Psoas muscle (tissue), 8 donors: Measurements from ENCODE around the gene CDK17. TPM values are rescaled to one million over a fixed set of nuclear protein-coding genes. Genes with fewer than 3 reads are reported as not detected.
"Not testable (repeated sequence)": the region's sequence is repeated elsewhere in the genome, so short reads cannot be mapped to it uniquely, and the experiment has no call there.

Source experiments
- ATAC-seq, 4 donors: fragments of 200-7000 bp; cut with Tn5 transposase; one replicate each; pipeline ENCODE4 v1.9.1; 2020; ENCODE audit warnings: moderate library complexity in 3 of 4, mild to moderate bottlenecking in 2 of 4
- DNase-seq, 2 donors: peaks; one replicate each; pipeline ENCODE4 v3.0.0-alpha.2; 2020
- H3K27ac ChIP-seq: fragments of 200-600 bp; one replicate; pipeline ENCODE4 v1.8.0; 2022
- H3K27me3 ChIP-seq, 3 donors: fragments of 200-600 bp in 1 of 3; one replicate each; pipeline versions ENCODE4 v1.6.1 to v1.8.0; 2013 to 2022; ENCODE audit warnings: low read length in 2 of 3, mild to moderate bottlenecking in 2 of 3, moderate library complexity in 1 of 3; ENCODE audit not compliant: insufficient read depth in 3 of 3
- H3K36me3 ChIP-seq, 2 donors: fragments of 200-600 bp in 1 of 2; one replicate each; pipeline versions ENCODE4 v1.6.1 to v1.8.0; 2013 to 2022; ENCODE audit warnings: low read depth in 1 of 2, mild to moderate bottlenecking in 1 of 2, moderate library complexity in 1 of 2; ENCODE audit not compliant: insufficient read depth in 1 of 2
- H3K4me1 ChIP-seq: fragments of 200-600 bp; one replicate; pipeline ENCODE4 v1.8.0; 2022
- H3K4me3 ChIP-seq: fragments of 200-600 bp; one replicate; pipeline ENCODE4 v1.8.0; 2022; ENCODE audit warnings: mild to moderate bottlenecking
- H3K9me3 ChIP-seq: fragments of 200-600 bp; one replicate; pipeline ENCODE4 v1.8.0; 2022
- WGBS, 3 donors: extraction: QIAGEN DNeasy Blood & Tissue Kit; methylation state at CpG; one replicate each; pipeline versions ENCODE4 v1.1.6 to v1.1.7; 2013; 5-methylcytosine and 5-hydroxymethylcytosine counted together
- intact Hi-C, 2 donors: fragments of 100-400 bp; cut with DNase I; formaldehyde crosslinking; loops; one replicate each; pipeline versions ENCODE4 v1.11.0 to v1.14.2; 2022
- polyA plus RNA-seq, 3 donors: library from polyadenylated mRNA; stranded (reverse); fragments of 200-250 nt; gene quantifications; one replicate each; pipeline ENCODE4 v1.2.3, GENCODE V29; 2013
- total RNA-seq, 4 donors: library from RNA; stranded (reverse); fragmentation: NEBNext Ultra II Directional in 2 of 4; extraction: Animal tissue kit (Norgen Biotek cat#: 25700) in 2 of 4; gene quantifications; one replicate each; pipeline versions ENCODE4 v1.2.1 to v1.2.4, GENCODE V29; 2021 to 2023
- TF ChIP-seq, protein P1 (sequence below): fragments of 200-600 bp; IDR thresholded peaks from one replicate; pipeline ENCODE4 v1.8.0; 2022; ENCODE audit warnings: antibody characterized with exemption
- donor health status: healthy with polysubstance abuse.
- donor health status: DM: no; HTN: no; CAD: no; lungs with moderate emphysema.
- donor health status: Bipolar disorder and iron deficiency.
- donor health status: healthy.
- donor health status: DM: yes; HTN: yes; CAD: no.
- donor health status: DM: no; HTN: no; CAD: no.
- donor health status: DM: no; HTN: no; CAD: no.
- donor health status: DM: yes; HTN: yes; CAD: no.

Gene CDK17
- total and polyA plus RNA-seq, 7 donors = 7.2 to 21.4 (median 13.3) TPM

DNA sequence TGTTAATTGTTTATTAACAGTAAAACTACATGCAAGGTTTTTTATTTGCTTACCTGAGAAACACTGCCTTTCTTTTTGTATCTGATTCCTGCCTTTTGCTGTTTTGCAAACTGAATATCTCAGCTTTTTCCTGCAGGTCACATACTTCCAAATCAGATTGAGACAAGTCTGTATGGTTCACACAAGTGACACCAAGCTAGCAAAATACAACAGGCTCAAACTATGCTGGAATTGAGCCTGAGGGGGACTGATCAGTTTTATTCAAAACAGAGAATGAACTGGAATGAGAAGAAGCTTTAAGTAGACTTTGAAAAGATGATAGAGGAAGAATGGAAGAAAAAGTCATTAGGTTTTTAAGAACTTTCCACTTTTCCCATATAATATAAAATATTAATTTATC lies 12.2 kb upstream of the CDK17 start:
- intact Hi-C loops = no loop called here
- no peaks in the 10 kb centered on the region for H3K9me3 ChIP-seq
- no peak for DNase-seq

GRCh38 chr12:96409731-96410130 lies 9.5 kb upstream of the CDK17 start:
- 87 to 91% (median 89%) methylated on average over 4 of the region's 4 CpGs for WGBS, 3 donors
- Histone ChIP-seq H3K9me3 (no peaks in the 10 kb centered on the region), H3K27ac (no peak overlapping the region), H3K4me3 (no peak overlapping the region), H3K36me3 (no peaks in the 10 kb centered on the region), H3K27me3 (peaks cover 0 to 2% (median 0%) of the 10 kb centered on the region in 3 donors), H3K4me1 (no peaks in the 10 kb centered on the region)
- intact Hi-C loops = loop anchor here (10.0 kb wide), 3 partner anchors 105 to 555 kb away; partner anchors contain the start of genes LTA4H (in 1 of the 2) and SNRPF (in 1 of the 2)
- ATAC-seq = no peak
- TF ChIP-seq, protein P1, sequence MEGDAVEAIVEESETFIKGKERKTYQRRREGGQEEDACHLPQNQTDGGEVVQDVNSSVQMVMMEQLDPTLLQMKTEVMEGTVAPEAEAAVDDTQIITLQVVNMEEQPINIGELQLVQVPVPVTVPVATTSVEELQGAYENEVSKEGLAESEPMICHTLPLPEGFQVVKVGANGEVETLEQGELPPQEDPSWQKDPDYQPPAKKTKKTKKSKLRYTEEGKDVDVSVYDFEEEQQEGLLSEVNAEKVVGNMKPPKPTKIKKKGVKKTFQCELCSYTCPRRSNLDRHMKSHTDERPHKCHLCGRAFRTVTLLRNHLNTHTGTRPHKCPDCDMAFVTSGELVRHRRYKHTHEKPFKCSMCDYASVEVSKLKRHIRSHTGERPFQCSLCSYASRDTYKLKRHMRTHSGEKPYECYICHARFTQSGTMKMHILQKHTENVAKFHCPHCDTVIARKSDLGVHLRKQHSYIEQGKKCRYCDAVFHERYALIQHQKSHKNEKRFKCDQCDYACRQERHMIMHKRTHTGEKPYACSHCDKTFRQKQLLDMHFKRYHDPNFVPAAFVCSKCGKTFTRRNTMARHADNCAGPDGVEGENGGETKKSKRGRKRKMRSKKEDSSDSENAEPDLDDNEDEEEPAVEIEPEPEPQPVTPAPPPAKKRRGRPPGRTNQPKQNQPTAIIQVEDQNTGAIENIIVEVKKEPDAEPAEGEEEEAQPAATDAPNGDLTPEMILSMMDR = no peak
- no peak for DNase-seq

More for the DNA sequence above, 12.2 kb upstream of the CDK17 start:
- Histone ChIP-seq H3K36me3 (no peaks in the 10 kb centered on the region), H3K4me3 (no peak overlapping the region), H3K4me1 (no peaks in the 10 kb centered on the region), H3K27me3 (peaks cover 0 to 2% (median 0%) of the 10 kb centered on the region in 3 donors), H3K27ac (no peak overlapping the region)
- TF ChIP-seq, protein P1 = no peak
- ATAC-seq = no peak

- peaks cover 0 to 2% (median 0%) of the 10 kb centered on the region in 3 donors for H3K27me3 ChIP-seq
- no peak for DNase-seq
- H3K4me1 ChIP-seq = no peaks in the 10 kb centered on the region
- H3K27ac ChIP-seq = no peak overlapping the region
- no peak for ATAC-seq
- intact Hi-C loops = loop anchor here (10.0 kb wide), 3 partner anchors 106 to 554 kb away; partner anchors contain the start of genes LTA4H (in 1 of the 2) and SNRPF (in 1 of the 2)
- H3K36me3 ChIP-seq = no peaks in the 10 kb centered on the region
- H3K4me3 ChIP-seq = no peak overlapping the region
- TF ChIP-seq, protein P1 = no peak
- 95 to 98% (median 97%) methylated on average over 3 of the region's 3 CpGs for WGBS, 3 donors
- H3K9me3 ChIP-seq = no peaks in the 10 kb centered on the region
Measured at GRCh38 chr12:96408993-96409392, 8.8 kb upstream of the CDK17 start.

DNA sequence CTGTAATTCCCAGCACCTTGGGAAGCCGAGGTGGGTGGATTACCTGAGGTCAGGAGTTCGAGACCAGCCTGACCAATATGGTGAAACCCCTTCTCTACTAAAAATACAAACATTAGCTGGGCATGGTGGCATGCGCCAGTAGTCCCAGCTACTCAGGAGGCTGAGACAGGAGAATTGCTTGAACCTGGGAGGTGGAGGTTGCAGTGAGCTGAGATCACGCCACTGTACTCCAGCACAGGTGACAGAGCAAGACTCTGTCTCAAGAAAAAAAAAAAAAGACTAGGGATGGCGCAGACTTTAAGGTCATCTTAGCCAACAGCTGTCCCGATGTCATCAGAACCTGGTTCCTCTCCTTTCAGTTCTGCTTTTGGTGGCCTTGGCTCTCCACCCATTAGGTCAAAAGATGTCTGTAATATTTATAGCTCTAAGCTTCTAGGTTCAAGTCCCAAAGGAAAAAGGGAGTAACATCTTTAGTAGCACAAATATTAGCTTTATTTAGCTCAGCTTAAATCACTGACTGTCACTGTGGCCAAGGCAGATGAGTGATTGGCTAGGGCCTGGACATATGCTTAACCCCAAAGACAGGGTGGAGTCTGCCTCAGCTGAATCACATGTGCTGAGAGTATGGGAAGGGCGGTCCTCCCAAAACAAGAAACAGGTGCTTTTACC lies 7.3 kb upstream of the CDK17 start:
- not testable (repeated sequence) for H3K27me3 ChIP-seq, H3K4me1 ChIP-seq, H3K4me3 ChIP-seq, H3K27ac ChIP-seq, H3K36me3 ChIP-seq, H3K9me3 ChIP-seq, DNase-seq
- WGBS, 3 donors = 70 to 77% (median 76%) methylated on average over 7 of the region's 7 CpGs
- intact Hi-C loops = loop anchor here (10.0 kb wide), 3 partner anchors 107 to 553 kb away; partner anchors contain the start of genes LTA4H (in 1 of the 2) and SNRPF (in 1 of the 2)
- peak; percentile 32 to 48 (median 37) for ATAC-seq

DNA sequence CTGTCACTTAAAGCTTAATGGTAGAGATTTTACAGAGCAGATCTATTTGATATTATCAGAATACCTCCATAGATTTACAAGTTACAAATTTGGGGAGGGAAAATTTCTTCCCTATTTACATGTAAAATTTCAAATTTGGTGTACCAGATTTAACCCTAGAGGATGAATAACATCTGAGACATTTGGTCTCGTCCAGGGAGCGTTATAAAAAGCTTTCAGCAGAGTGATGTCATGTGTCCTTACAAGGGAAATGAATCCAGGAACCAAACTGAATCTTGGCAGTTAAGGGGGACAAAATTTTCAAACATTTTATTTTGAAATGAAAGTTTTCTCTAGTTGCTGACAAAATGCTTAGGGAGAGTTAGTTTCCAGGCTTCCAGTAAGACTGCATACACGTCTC lies 4.5 kb upstream of the CDK17 start:
- H3K4me1 ChIP-seq = no peaks in the 10 kb centered on the region
- TF ChIP-seq, protein P1 = no peak
- intact Hi-C loops = loop anchor here (5.0 to 10.0 kb wide), 4 partner anchors 110 to 550 kb away; partner anchors contain the start of genes LTA4H (in 1 of the 2) and SNRPF (in 1 of the 2)
- no peak for DNase-seq
- 28 to 38% (median 36%) methylated on average over 3 of the region's 3 CpGs for WGBS, 3 donors
- H3K9me3 ChIP-seq = no peaks in the 10 kb centered on the region
- no peak for ATAC-seq
- no peak overlapping the region for H3K4me3 ChIP-seq
- H3K27me3 ChIP-seq = no peaks in the 10 kb centered on the region
- no peaks in the 10 kb centered on the region for H3K36me3 ChIP-seq
- no peak overlapping the region for H3K27ac ChIP-seq
